Esophagus (tissue), 2 donors: ENCODE measurements around the gene ESX1. TPM values are rescaled to one million over a fixed set of nuclear protein-coding genes. Genes with fewer than 3 reads are reported as not detected.

Experiments used
- H3K27ac ChIP-seq, 2 donors: one replicate each; pipeline ENCODE4 v1.5.1; 2013; ENCODE audit warnings: low read depth in 2 of 2, mild to moderate bottlenecking in 2 of 2, inconsistent platforms in 1 of 2, low read length in 1 of 2, moderate library complexity in 1 of 2
- H3K27me3 ChIP-seq, 2 donors: one replicate each; pipeline ENCODE4 v1.6.1; 2013; ENCODE audit warnings: low read length in 2 of 2, control low read depth in 1 of 2, mild to moderate bottlenecking in 1 of 2; ENCODE audit not compliant: insufficient read depth in 2 of 2, control insufficient read depth in 1 of 2
- H3K36me3 ChIP-seq, 2 donors: one replicate each; pipeline ENCODE4 v1.6.1; 2013; ENCODE audit warnings: low read length in 1 of 2; ENCODE audit not compliant: control insufficient read depth in 2 of 2, insufficient read depth in 2 of 2
- H3K4me1 ChIP-seq, 2 donors: one replicate each; pipeline ENCODE4 v1.6.1; 2013; ENCODE audit warnings: low read length in 1 of 2; ENCODE audit not compliant: control insufficient read depth in 2 of 2, insufficient read depth in 2 of 2
- H3K4me3 ChIP-seq, 2 donors: one replicate each; pipeline ENCODE4 v1.5.1; 2013; ENCODE audit warnings: low read length in 2 of 2, mild to moderate bottlenecking in 2 of 2, low read depth in 1 of 2, moderate library complexity in 1 of 2
- H3K9me3 ChIP-seq, 2 donors: one replicate each; pipeline ENCODE4 v1.6.1; 2013; ENCODE audit warnings: mild to moderate bottlenecking in 2 of 2, low read depth in 1 of 2, low read length in 1 of 2, moderate library complexity in 1 of 2; ENCODE audit not compliant: control insufficient read depth in 2 of 2, insufficient read depth in 1 of 2
- WGBS, 2 donors: extraction: QIAGEN DNeasy Blood & Tissue Kit; methylation state at CpG; one replicate each; pipeline ENCODE4 v1.1.7; 2013; 5-methylcytosine and 5-hydroxymethylcytosine counted together
- polyA plus RNA-seq, 2 donors: library from polyadenylated mRNA; stranded (reverse); fragments of 200-250 nt; gene quantifications; one replicate each; pipeline ENCODE4 v1.2.3, GENCODE V29; 2013
- donor health status: healthy with polysubstance abuse.
- donor health status: Bipolar disorder and iron deficiency.

Gene ESX1
- not detected for polyA plus RNA-seq

DNA sequence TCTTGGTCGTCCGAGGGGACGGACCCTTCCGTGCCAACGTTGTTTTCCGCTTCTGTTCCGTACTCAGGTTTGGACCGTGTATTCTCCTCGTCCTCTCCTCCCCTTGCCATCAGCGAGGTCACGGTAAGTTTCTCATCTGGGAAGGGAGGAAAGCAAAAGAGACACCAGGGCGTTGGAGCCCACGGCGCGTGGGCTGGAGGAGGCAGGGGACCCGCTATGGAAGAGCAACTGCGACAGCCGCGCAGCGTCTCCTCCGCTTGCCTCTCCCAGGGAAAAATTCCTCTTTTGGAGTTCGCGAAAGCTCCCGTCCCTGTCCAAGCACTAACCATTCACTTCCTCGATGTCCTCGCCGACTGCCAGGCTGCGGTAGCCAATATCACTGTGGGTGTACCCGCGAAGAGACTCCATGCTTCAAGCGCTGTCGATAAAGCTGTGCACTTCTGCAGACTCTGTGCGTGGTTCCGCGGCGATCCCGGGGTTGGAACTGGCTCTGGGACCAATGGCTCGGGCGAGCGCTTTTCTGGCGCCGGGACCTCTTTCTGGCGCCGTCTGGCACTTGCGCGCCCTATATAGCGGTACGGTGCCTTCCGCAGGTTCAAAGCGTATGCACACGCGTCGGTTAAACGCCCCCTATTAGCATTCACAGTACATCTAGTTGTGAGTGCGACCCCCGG, at the start of gene ESX1:
TSS of gene ESX1 (minus strand) at position 492 of the 674 bp plus-strand sequence. CDS start at position 408, 84 bp downstream.
- H3K4me1 ChIP-seq, result peaks cover 0 to 8% of the 10 kb centered on the region in 2 donors
- H3K36me3 ChIP-seq, result no peaks in the 10 kb centered on the region
- H3K4me3 ChIP-seq, result peak within 1 kb of the TSS in 1 of 2 donors; percentile 20
- no peak within 1 kb of the TSS for H3K27ac ChIP-seq
- H3K27me3 ChIP-seq, result peaks cover 6 to 13% of the 10 kb centered on the region in 2 donors
- 1 to 32% methylated on average over 55 to 56 of the region's 56 CpGs for WGBS, 2 donors
- H3K9me3 ChIP-seq, result no peaks in the 10 kb centered on the region

DNA sequence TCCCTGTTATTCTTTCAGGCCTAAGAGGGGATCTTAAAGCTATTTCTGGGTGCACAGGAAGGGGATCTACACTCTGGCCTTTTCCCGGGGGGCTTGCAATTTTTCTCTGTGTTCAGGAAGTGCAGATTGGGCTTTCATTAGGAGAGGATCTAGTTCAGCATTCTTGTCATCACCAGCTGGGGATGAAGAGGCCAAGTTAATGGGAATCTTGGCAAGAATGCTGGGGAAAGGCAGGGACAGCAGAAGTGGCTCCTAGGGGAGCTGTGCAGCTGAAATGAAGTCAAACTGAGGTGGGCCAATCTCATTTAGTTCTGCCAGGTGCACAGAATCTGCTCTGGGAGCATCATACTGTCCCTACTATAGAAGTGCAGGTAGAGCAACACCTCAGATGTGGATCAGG, 40.9 kb upstream of the ESX1 start:
- no peaks in the 10 kb centered on the region for H3K36me3 ChIP-seq
- no peak overlapping the region for H3K4me3 ChIP-seq
- WGBS, 2 donors, result 75 to 76% methylated on average over 1 of the region's 1 CpG
- peaks cover 0 to 17% of the 10 kb centered on the region in 2 donors for H3K27me3 ChIP-seq
- no peak overlapping the region for H3K27ac ChIP-seq
- no peaks in the 10 kb centered on the region for H3K9me3 ChIP-seq
- H3K4me1 ChIP-seq, result no peaks in the 10 kb centered on the region

DNA sequence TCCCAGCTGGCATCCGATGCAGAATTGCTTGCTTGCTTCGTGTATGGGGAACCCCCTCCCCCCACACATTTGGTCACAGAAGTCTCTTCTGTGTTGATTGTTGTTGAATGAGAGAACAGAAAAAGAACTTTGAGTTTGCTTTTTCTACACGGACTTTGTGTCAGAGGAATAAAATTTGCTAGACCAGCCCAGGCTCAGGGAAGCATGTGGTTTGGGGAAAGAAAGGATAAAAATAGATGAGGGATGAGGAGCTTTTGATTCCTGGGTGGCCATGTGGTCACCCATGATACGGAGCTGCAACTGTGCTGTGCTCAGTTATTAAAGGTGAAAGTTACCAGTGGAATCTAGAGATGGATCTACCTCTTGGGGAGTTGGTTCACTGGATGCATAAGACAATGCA, 34.2 kb upstream of the ESX1 start:
- Histone ChIP-seq H3K36me3 (no peaks in the 10 kb centered on the region), H3K27me3 (peaks cover 0 to 17% of the 10 kb centered on the region in 2 donors), H3K4me3 (no peak overlapping the region), H3K4me1 (no peaks in the 10 kb centered on the region), H3K27ac (no peak overlapping the region), H3K9me3 (peaks cover 0 to 2% of the 10 kb centered on the region in 2 donors)
- WGBS, 2 donors, result 37% methylated on average over 4 of the region's 4 CpGs

DNA sequence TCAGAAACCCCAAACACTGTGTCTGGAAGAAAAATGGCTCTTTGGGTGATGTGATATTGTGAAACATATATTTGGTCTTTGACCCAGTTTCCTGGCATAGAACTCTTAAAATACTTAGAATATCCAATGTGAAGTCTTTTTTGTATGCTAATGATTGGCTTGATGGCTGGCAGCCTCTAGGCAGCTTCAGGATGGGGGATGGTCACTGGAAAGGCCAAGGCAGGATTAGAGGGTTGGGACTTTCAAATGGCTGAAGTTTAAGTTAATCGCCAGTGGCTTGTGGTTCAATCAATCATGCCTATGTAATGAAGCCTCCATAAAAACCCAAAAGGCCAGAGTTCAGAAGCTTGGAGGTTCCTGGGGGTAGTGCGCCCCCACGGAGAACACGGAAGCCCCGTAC, 33.5 kb upstream of the ESX1 start:
- H3K27me3 ChIP-seq, result peaks cover 0 to 15% of the 10 kb centered on the region in 2 donors
- WGBS, 2 donors, result 43 to 46% methylated on average over 5 of the region's 5 CpGs
- H3K36me3 ChIP-seq, result no peaks in the 10 kb centered on the region
- peaks cover 0 to 2% of the 10 kb centered on the region in 2 donors for H3K9me3 ChIP-seq
- no peaks in the 10 kb centered on the region for H3K4me1 ChIP-seq
- H3K4me3 ChIP-seq, result no peak overlapping the region
- no peak overlapping the region for H3K27ac ChIP-seq

DNA sequence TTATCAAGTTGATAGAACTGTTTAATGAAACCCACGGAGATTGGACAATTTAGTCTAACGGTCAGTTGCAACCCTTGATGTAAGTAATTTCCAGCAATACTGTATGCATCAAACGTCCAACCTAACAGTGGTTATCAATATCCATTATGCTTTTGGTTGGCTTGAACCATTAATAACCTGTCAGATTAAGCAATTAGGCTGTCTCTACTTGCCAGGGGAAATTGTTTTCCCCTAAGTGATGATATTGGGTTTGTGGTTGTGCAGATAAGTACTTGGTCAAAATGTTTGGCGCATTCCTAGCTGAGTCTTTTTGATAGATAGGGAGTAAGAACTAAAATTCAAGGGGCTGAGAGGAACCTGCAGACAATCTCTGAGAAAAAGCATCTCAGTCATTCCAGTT, 30.5 kb upstream of the ESX1 start:
- peaks cover 0 to 7% of the 10 kb centered on the region in 2 donors for H3K27me3 ChIP-seq
- WGBS, 2 donors, result 67 to 75% methylated on average over 4 of the region's 4 CpGs

GRCh38 chrX:104284507-104284906, 29.8 kb upstream of the ESX1 start:
- Histone ChIP-seq H3K4me3 (no peak overlapping the region), H3K27me3 (peaks cover 0 to 7% of the 10 kb centered on the region in 2 donors), H3K4me1 (no peaks in the 10 kb centered on the region), H3K27ac (no peak overlapping the region), H3K36me3 (no peaks in the 10 kb centered on the region), H3K9me3 (peaks cover 0 to 2% of the 10 kb centered on the region in 2 donors)
- WGBS, 2 donors, result 54% methylated on average over 2 of the region's 2 CpGs

More for the DNA sequence above, 30.5 kb upstream of the ESX1 start:
- no peak overlapping the region for H3K4me3 ChIP-seq
- H3K4me1 ChIP-seq, result no peaks in the 10 kb centered on the region
- H3K27ac ChIP-seq, result no peak overlapping the region
- H3K36me3 ChIP-seq, result no peaks in the 10 kb centered on the region
- H3K9me3 ChIP-seq, result peaks cover 0 to 2% of the 10 kb centered on the region in 2 donors

- peaks cover 0 to 7% of the 10 kb centered on the region in 2 donors for H3K27me3 ChIP-seq
Observed at GRCh38 chrX:104282166-104282725, 27.5 kb upstream of the ESX1 start.

GRCh38 chrX:104281564-104281963, 26.8 kb upstream of the ESX1 start:
- H3K27ac ChIP-seq, result no peak overlapping the region
- no peaks in the 10 kb centered on the region for H3K4me1 ChIP-seq
- no peak overlapping the region for H3K4me3 ChIP-seq
- H3K36me3 ChIP-seq, result no peaks in the 10 kb centered on the region
- H3K9me3 ChIP-seq, result no peaks in the 10 kb centered on the region
- 54 to 69% methylated on average over 4 of the region's 4 CpGs for WGBS, 2 donors
- peaks cover 0 to 6% of the 10 kb centered on the region in 2 donors for H3K27me3 ChIP-seq

More at GRCh38 chrX:104282166-104282725, 27.5 kb upstream of the ESX1 start:
- Histone ChIP-seq H3K27ac (no peak overlapping the region), H3K4me1 (no peaks in the 10 kb centered on the region), H3K9me3 (no peaks in the 10 kb centered on the region), H3K4me3 (no peak overlapping the region), H3K36me3 (no peaks in the 10 kb centered on the region)
- 41 to 51% methylated on average over 9 of the region's 9 CpGs for WGBS, 2 donors

- Histone ChIP-seq H3K9me3 (no peaks in the 10 kb centered on the region), H3K27me3 (peaks cover 0 to 3% of the 10 kb centered on the region in 2 donors), H3K4me3 (no peak overlapping the region), H3K27ac (no peak overlapping the region), H3K4me1 (no peaks in the 10 kb centered on the region), H3K36me3 (no peaks in the 10 kb centered on the region)
- 77 to 85% methylated on average over 5 of the region's 5 CpGs for WGBS, 2 donors
Observed at GRCh38 chrX:104280609-104281008, 25.9 kb upstream of the ESX1 start.
